Activated CD8-positive, alpha-beta T cell treated with anti-CD3 and anti-CD28 coated beads for 36 hours (primary cell): Measurements from ENCODE around the gene SMIM38. TPM values are rescaled to one million over a fixed set of nuclear protein-coding genes. Genes with fewer than 3 reads are reported as not detected.

Source experiments
- ATAC-seq: fragments of 200-7000 bp; cut with Tn5 transposase; one replicate; pipeline ENCODE4 v1.10.0; 2021; ENCODE audit warnings: mild to moderate bottlenecking, moderate library complexity
- CTCF ChIA-PET: fragments of 350-600 bp; sonication (Branson Sonifier 250); formaldehyde crosslinking; loops from one replicate; lab custom pipeline; 2021; ENCODE audit warnings: antibody characterized with exemption; lab: Charles Lee
- POLR2A ChIA-PET: fragments of 350-600 bp; sonication (Branson Sonifier 250); formaldehyde crosslinking; loops from one replicate; lab custom pipeline; 2021; ENCODE audit warnings: antibody characterized with exemption; lab: Charles Lee
- DNase-seq: peaks from one replicate; pipeline ENCODE4 v3.0.0-alpha.2; 2020
- H3K27ac Mint-ChIP-seq: one replicate; pipeline ENCODE4 v1.8.0; 2021; ENCODE audit warnings: mild to moderate bottlenecking, mixed read lengths
- H3K27me3 Mint-ChIP-seq: one replicate; pipeline ENCODE4 v1.8.0; 2021; ENCODE audit warnings: mixed read lengths
- H3K36me3 Mint-ChIP-seq: one replicate; pipeline ENCODE4 v1.8.0; 2021; ENCODE audit warnings: low read depth, mixed read lengths
- H3K4me1 Mint-ChIP-seq: one replicate; pipeline ENCODE4 v1.8.0; 2021; ENCODE audit warnings: low read depth, mixed read lengths
- H3K4me3 Mint-ChIP-seq: one replicate; pipeline ENCODE4 v1.8.0; 2021; ENCODE audit warnings: mild to moderate bottlenecking, moderate library complexity, mixed read lengths
- H3K9me3 Mint-ChIP-seq: one replicate; pipeline ENCODE4 v1.8.0; 2021; ENCODE audit warnings: mixed read lengths
- CTCF ChIP-seq: fragments of 200-600 bp; IDR thresholded peaks from one replicate; pipeline ENCODE4 v1.8.0; 2022; ENCODE audit warnings: antibody characterized with exemption, mild to moderate bottlenecking
- intact Hi-C: fragments of 100-400 bp; cut with micrococcal nuclease; formaldehyde crosslinking; loops from one replicate; pipeline ENCODE4 v1.10.0; 2022
- total RNA-seq, 2 experiments: library from RNA; stranded (reverse); gene quantifications; one replicate each; pipeline ENCODE4 v1.2.3, GENCODE V29; 2021

SMIM38 gene
- total RNA-seq, 2 experiments from 2014 or later = 0.31 to 0.77 TPM

- ATAC-seq (no peak), DNase-seq (no peak)
- ChIA-PET POLR2A (no interaction called here), CTCF (interaction anchor here (1.7 kb wide), 1 partner anchor 557 kb away, joined by 5 read pairs; no protein-coding TSS in a partner anchor)
- no peak overlapping the region for H3K27ac Mint-ChIP-seq
- no peaks in the 10 kb centered on the region for H3K36me3 Mint-ChIP-seq
- TF ChIP-seq CTCF = no peak
- H3K4me1 Mint-ChIP-seq = no peaks in the 10 kb centered on the region
- no peaks in the 10 kb centered on the region for H3K27me3 Mint-ChIP-seq
- intact Hi-C loops = no loop called here
- no peak overlapping the region for H3K4me3 Mint-ChIP-seq
- peaks cover 5% of the 10 kb centered on the region for H3K9me3 Mint-ChIP-seq
Observed at GRCh38 chr11:69113646-69114340, 41.9 kb upstream of the SMIM38 start.

- no peaks in the 10 kb centered on the region for H3K36me3 Mint-ChIP-seq
- no peaks in the 10 kb centered on the region for H3K27me3 Mint-ChIP-seq
- CTCF ChIA-PET = interaction anchor here (1.7 kb wide), 1 partner anchor 556 kb away, joined by 5 read pairs; no protein-coding TSS in a partner anchor
Observed at GRCh38 chr11:69114362-69114761, 41.4 kb upstream of the SMIM38 start.

GRCh38 chr11:69114811-69115523 is 40.8 kb upstream of the SMIM38 start:
- TF ChIP-seq CTCF = no peak
- Mint-ChIP-seq H3K4me1 (no peaks in the 10 kb centered on the region), H3K27me3 (no peaks in the 10 kb centered on the region), H3K4me3 (no peak overlapping the region), H3K9me3 (peaks cover 10% of the 10 kb centered on the region), H3K36me3 (no peaks in the 10 kb centered on the region), H3K27ac (no peak overlapping the region)
- no peak for DNase-seq
- ChIA-PET CTCF (interaction anchor here (0.7 kb wide), 1 partner anchor 12 kb away, joined by 3 read pairs; no protein-coding TSS in a partner anchor), POLR2A (no interaction called here)
- intact Hi-C loops = no loop called here
- no peak for ATAC-seq

More at GRCh38 chr11:69114362-69114761, 41.4 kb upstream of the SMIM38 start:
- Mint-ChIP-seq H3K4me1 (no peaks in the 10 kb centered on the region), H3K9me3 (peaks cover 9% of the 10 kb centered on the region), H3K27ac (no peak overlapping the region), H3K4me3 (no peak overlapping the region)
- DNase-seq (no peak), ATAC-seq (no peak)
- intact Hi-C loops = no loop called here
- POLR2A ChIA-PET = no interaction called here
- no peak for TF ChIP-seq CTCF

- H3K9me3 Mint-ChIP-seq = peaks cover 5% of the 10 kb centered on the region
- ChIA-PET POLR2A (no interaction called here), CTCF (interaction anchor here (0.7 kb wide), 1 partner anchor 13 kb away, joined by 3 read pairs; no protein-coding TSS in a partner anchor)
- H3K36me3 Mint-ChIP-seq = no peaks in the 10 kb centered on the region
- peaks cover 1% of the 10 kb centered on the region for H3K4me1 Mint-ChIP-seq
- no peak for DNase-seq
- H3K27ac Mint-ChIP-seq = no peak overlapping the region
- no peak for TF ChIP-seq CTCF
- intact Hi-C loops = no loop called here
- no peak overlapping the region for H3K4me3 Mint-ChIP-seq
- H3K27me3 Mint-ChIP-seq = no peaks in the 10 kb centered on the region
- no peak for ATAC-seq
Observed at GRCh38 chr11:69115586-69116560, 39.9 kb upstream of the SMIM38 start.
